Measurements from ENCODE around the gene VMP1.

GRCh38 chr17:59838052-59838916 is 130.8 kb downstream of the VMP1 start:
- TF ChIP-seq, protein P1, sequence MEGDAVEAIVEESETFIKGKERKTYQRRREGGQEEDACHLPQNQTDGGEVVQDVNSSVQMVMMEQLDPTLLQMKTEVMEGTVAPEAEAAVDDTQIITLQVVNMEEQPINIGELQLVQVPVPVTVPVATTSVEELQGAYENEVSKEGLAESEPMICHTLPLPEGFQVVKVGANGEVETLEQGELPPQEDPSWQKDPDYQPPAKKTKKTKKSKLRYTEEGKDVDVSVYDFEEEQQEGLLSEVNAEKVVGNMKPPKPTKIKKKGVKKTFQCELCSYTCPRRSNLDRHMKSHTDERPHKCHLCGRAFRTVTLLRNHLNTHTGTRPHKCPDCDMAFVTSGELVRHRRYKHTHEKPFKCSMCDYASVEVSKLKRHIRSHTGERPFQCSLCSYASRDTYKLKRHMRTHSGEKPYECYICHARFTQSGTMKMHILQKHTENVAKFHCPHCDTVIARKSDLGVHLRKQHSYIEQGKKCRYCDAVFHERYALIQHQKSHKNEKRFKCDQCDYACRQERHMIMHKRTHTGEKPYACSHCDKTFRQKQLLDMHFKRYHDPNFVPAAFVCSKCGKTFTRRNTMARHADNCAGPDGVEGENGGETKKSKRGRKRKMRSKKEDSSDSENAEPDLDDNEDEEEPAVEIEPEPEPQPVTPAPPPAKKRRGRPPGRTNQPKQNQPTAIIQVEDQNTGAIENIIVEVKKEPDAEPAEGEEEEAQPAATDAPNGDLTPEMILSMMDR (IDR thresholded peaks at IDR 0.05) = no peak
- no peak for TF ChIP-seq EZH2 (IDR thresholded peaks at IDR 0.05; ENCODE audit: borderline replicate concordance, insufficient read depth, low read depth, low read length, poor library complexity, severe bottlenecking)

Measured in B cell (primary cell).